ENCODE results near the gene JPH4.

- TF ChIP-seq EZH2 (IDR thresholded peaks at IDR 0.05; ENCODE audit: low read length): no peak
- no peak for TF ChIP-seq CTCF (optimal IDR thresholded peaks at IDR 0.05 in 1 of 3, IDR thresholded peaks at IDR 0.05 in 1 of 3, conservative IDR thresholded peaks at IDR 0.05 in 1 of 3; ENCODE audit: extremely low read depth in 1 of 3, insufficient read depth in 2 of 3, low read length in 3 of 3)
Observed at GRCh38 chr14:23582906-23583760, 4.5 kb upstream of the JPH4 start.

Measured in keratinocyte (primary cell).